Measurements from ENCODE around the gene MOCOS.

- TF ChIP-seq CTCF (IDR thresholded peaks at IDR 0.05) (no peak), POLR2A (IDR thresholded peaks at IDR 0.05) (no peak)
Observed at GRCh38 chr18:36183033-36183432, 4.3 kb upstream of the MOCOS start.
